Right lobe of liver (tissue), 6 donors: ENCODE data around the gene EIF3B. TPM values are rescaled to one million over a fixed set of nuclear protein-coding genes. Genes with fewer than 3 reads are reported as not detected.
A peak's percentile ranks its signal among the peaks of the same experiment; 100 is the strongest.

Source experiments
- ATAC-seq, 4 donors: fragments of 200-7000 bp; cut with Tn5 transposase; one replicate each; pipeline ENCODE4 v1.9.1; 2020; ENCODE audit warnings: mild to moderate bottlenecking in 4 of 4, moderate library complexity in 4 of 4
- DNase-seq, 3 donors: peaks; one replicate each; pipeline ENCODE4 v3.0.0-alpha.2; 2020
- H3K27ac ChIP-seq, 3 donors: fragments of 200-600 bp; one replicate each; pipeline ENCODE4 v1.8.0; 2022
- H3K27me3 ChIP-seq, 2 donors: fragments of 200-600 bp; one replicate each; pipeline ENCODE4 v1.8.0; 2022
- H3K36me3 ChIP-seq, 4 donors: fragments of 200-600 bp; sonication (generic) in 1 of 4; one replicate each; pipeline versions ENCODE4 v1.5.1 to v1.8.0; 2017 to 2022; ENCODE audit warnings: control low read depth in 1 of 4
- H3K4me1 ChIP-seq, 4 donors: fragments of 200-600 bp; sonication (generic) in 1 of 4; one replicate each; pipeline versions ENCODE4 v1.5.1 to v1.8.0; 2017 to 2022; ENCODE audit warnings: control low read depth in 1 of 4
- H3K4me3 ChIP-seq, 3 donors: fragments of 200-600 bp; one replicate each; pipeline ENCODE4 v1.8.0; 2022
- H3K9me3 ChIP-seq, 4 donors: fragments of 200-600 bp; sonication (generic) in 1 of 4; one replicate each; pipeline versions ENCODE4 v1.5.1 to v1.8.0; 2017 to 2022; ENCODE audit warnings: control low read depth in 1 of 4
- CTCF ChIP-seq, 4 donors: fragments of 200-600 bp in 3 of 4; fragments of 450-650 bp in 1 of 4; IDR thresholded peaks; one replicate each; pipeline versions ENCODE4 v1.5.1 to v1.8.0; 2016 to 2022; ENCODE audit warnings: antibody characterized with exemption in 4 of 4, mild to moderate bottlenecking in 2 of 4
- POLR2A ChIP-seq: fragments of 450-650 bp; IDR thresholded peaks from one replicate; pipeline ENCODE4 v1.6.1; 2017; ENCODE audit warnings: antibody characterized with exemption, mild to moderate bottlenecking
- WGBS: methylation state at CpG from one replicate; pipeline ENCODE4 v1.1.6; 2018; ENCODE audit warnings: low coverage, low lambda C conversion rate; ENCODE audit not compliant: insufficient coverage; ENCODE audit errors: missing lambda C conversion rate; 5-methylcytosine and 5-hydroxymethylcytosine counted together
- intact Hi-C, 2 donors: fragments of 100-400 bp; cut with DNase I; formaldehyde crosslinking; loops; one replicate each; pipeline versions ENCODE4 v1.11.2 to v1.14.1; 2022
- total RNA-seq, 6 experiments: library from RNA; depleted of rRNA in 2 of 6; stranded (reverse); fragments of >200 nt in 2 of 6; fragmentation: NEBNext Ultra II Directional in 3 of 6; extraction: Animal tissue kit (Norgen Biotek cat#: 25700) in 3 of 6; gene quantifications; one replicate each; pipeline versions ENCODE4 v1.1.0 to v1.2.4, GENCODE V29; 2016 to 2023
- donor health status: DM: no; HTN: yes; CAD: no.
- donor health status: DM: no; HTN: no; CAD: no.
- donor health status: DM: no; HTN: no; CAD: no.
- donor health status: DM: no; HTN: yes; CAD: no.
- donor health status: DM: no; HTN: yes; CAD: no.

EIF3B gene
- total RNA-seq, 6 experiments from 2014 or later: 61.6 to 93.3 (median 68.3) TPM

- H3K4me1 ChIP-seq: peaks cover 0 to 51% (median 0%) of the 10 kb centered on the region in 4 donors
- WGBS: 89% methylated on average over 5 of the region's 14 CpGs
- H3K9me3 ChIP-seq: no peaks in the 10 kb centered on the region
- no peak overlapping the region for H3K4me3 ChIP-seq
- no peak for DNase-seq
- peak overlapping the region in 1 of 3 donors; percentile 69 for H3K27ac ChIP-seq
- intact Hi-C loops: no loop called here
- peaks cover 0 to 81% (median 60%) of the 10 kb centered on the region in 4 donors for H3K36me3 ChIP-seq
- ATAC-seq: no peak
- TF ChIP-seq POLR2A (no peak), CTCF (IDR thresholded peaks at IDR 0.05) (no peak)
- no peaks in the 10 kb centered on the region for H3K27me3 ChIP-seq
Observed at GRCh38 chr7:2372724-2373123, 18.1 kb downstream of the EIF3B start.

GRCh38 chr7:2373124-2373556, 18.5 kb downstream of the EIF3B start:
- intact Hi-C loops: no loop called here
- DNase-seq (peak; percentile 65 to 88 (median 83)), ATAC-seq (peak; percentile 66 to 81 (median 76))
- Histone ChIP-seq H3K4me3 (no peak overlapping the region), H3K27me3 (no peaks in the 10 kb centered on the region), H3K9me3 (no peaks in the 10 kb centered on the region), H3K27ac (peak overlapping the region in 1 of 3 donors; percentile 69), H3K36me3 (peaks cover 0 to 78% (median 59%) of the 10 kb centered on the region in 4 donors), H3K4me1 (peaks cover 0 to 51% (median 0%) of the 10 kb centered on the region in 4 donors)
- WGBS: 84% methylated on average over 6 of the region's 14 CpGs
- TF ChIP-seq POLR2A: no peak
- TF ChIP-seq CTCF (IDR thresholded peaks at IDR 0.05): peak in 1 of 4 donors; percentile 16

- TF ChIP-seq POLR2A: no peak
- TF ChIP-seq CTCF (IDR thresholded peaks at IDR 0.05): no peak
- Histone ChIP-seq H3K9me3 (no peaks in the 10 kb centered on the region), H3K36me3 (peaks cover 0 to 75% (median 59%) of the 10 kb centered on the region in 4 donors), H3K27ac (peak overlapping the region in 1 of 3 donors; percentile 69), H3K4me1 (peaks cover 0 to 51% (median 0%) of the 10 kb centered on the region in 4 donors), H3K4me3 (no peak overlapping the region), H3K27me3 (no peaks in the 10 kb centered on the region)
- DNase-seq (no peak), ATAC-seq (no peak)
- intact Hi-C loops: no loop called here
- 90% methylated on average over 2 of the region's 7 CpGs for WGBS
Observed at GRCh38 chr7:2373646-2374045, 19.0 kb downstream of the EIF3B start.

GRCh38 chr7:2374401-2374800, 19.8 kb downstream of the EIF3B start:
- H3K4me1 ChIP-seq: peaks cover 0 to 51% (median 0%) of the 10 kb centered on the region in 4 donors
- DNase-seq: no peak
- intact Hi-C loops: no loop called here
- 88% methylated on average over 8 of the region's 18 CpGs for WGBS
- no peak for ATAC-seq
- H3K27ac ChIP-seq: peak overlapping the region in 1 of 3 donors; percentile 72
- no peaks in the 10 kb centered on the region for H3K27me3 ChIP-seq
- H3K4me3 ChIP-seq: no peak overlapping the region
- no peaks in the 10 kb centered on the region for H3K9me3 ChIP-seq
- TF ChIP-seq CTCF (IDR thresholded peaks at IDR 0.05) (no peak), POLR2A (no peak)
- peaks cover 0 to 76% (median 59%) of the 10 kb centered on the region in 4 donors for H3K36me3 ChIP-seq
